ENCODE measurements around the gene SNX1.
A peak's percentile ranks its signal among the peaks of the same experiment; 100 is the strongest.

DNA sequence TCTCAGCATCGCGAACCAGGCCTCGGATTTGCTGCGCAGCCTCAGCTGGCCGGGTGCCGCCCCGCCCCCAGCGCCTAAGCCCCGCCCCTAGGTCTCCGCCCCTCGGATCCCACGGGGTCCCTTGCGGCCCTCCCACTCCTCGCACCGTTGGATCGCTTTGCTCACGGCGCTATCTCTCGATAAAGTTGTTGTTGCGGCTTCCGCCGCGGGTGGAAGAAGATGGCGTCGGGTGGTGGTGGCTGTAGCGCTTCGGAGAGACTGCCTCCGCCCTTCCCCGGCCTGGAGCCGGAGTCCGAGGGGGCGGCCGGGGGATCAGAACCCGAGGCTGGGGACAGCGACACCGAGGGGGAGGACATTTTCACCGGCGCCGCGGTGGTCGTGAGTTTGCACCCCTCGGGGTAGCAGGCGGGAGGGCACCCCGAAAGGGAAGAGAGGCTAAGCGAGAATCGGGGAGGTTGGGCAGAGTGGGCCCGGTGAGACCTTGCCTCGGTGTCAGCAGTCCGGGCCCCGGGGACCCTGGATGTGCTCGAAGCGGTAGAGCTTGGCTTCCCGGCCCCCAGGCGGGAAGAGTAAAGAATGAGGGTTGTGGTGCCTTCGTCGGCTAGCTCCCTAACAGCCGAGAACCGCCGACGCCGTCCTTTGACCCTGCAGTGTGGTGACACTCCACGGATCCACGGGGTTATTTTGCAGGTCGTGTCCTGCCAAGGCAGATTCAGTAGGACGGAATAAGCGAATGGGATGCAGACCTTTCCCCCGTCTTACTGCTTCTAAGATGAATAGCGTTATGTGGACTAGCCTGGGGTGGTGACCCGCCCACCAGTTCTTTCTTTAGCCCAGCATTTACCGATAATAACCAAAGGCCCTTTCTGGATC is at the start of gene SNX1:
- peak in 2 of 3 donors; percentile 48 to 52 for TF ChIP-seq CTCF (IDR thresholded peaks at IDR 0.05)
- TF ChIP-seq POLR2A (IDR thresholded peaks at IDR 0.05): peak; percentile 93
- no peak for TF ChIP-seq EP300 (IDR thresholded peaks at IDR 0.05)
